ENCODE data around the gene SPINT1.

SPINT1 gene

GRCh38 chr15:40857601-40858341 is 13.9 kb downstream of the SPINT1 start:
- no peak for TF ChIP-seq FOXM1 (IDR thresholded peaks at IDR 0.05; ENCODE audit: borderline replicate concordance, low read depth)
- 0 out of 2 replicates have a peak, but pooled peaks have one; percentile 37 for TF ChIP-seq TCF12 (IDR thresholded peaks at IDR 0.05; ENCODE audit: low read depth)
- TF ChIP-seq YY1 (IDR thresholded peaks at IDR 0.05; ENCODE audit: low read depth), result 0 out of 2 replicates have a peak, but pooled peaks have one; percentile 22
- no peak for TF ChIP-seq REST (IDR thresholded peaks at IDR 0.05; ENCODE audit: low read depth)
- TF ChIP-seq, protein P1, sequence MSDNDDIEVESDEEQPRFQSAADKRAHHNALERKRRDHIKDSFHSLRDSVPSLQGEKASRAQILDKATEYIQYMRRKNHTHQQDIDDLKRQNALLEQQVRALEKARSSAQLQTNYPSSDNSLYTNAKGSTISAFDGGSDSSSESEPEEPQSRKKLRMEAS (IDR thresholded peaks at IDR 0.05), result peak; percentile 57; the same call in 1 of the 2 replicates
- peak; percentile 91 for TF ChIP-seq RAD21 (IDR thresholded peaks at IDR 0.05; ENCODE audit: low read depth)
- no peak for TF ChIP-seq CEBPB (IDR thresholded peaks at IDR 0.05)
- peak; percentile 38; the same call in 1 of the 2 replicates for TF ChIP-seq NFIC (IDR thresholded peaks at IDR 0.05)

DNA sequence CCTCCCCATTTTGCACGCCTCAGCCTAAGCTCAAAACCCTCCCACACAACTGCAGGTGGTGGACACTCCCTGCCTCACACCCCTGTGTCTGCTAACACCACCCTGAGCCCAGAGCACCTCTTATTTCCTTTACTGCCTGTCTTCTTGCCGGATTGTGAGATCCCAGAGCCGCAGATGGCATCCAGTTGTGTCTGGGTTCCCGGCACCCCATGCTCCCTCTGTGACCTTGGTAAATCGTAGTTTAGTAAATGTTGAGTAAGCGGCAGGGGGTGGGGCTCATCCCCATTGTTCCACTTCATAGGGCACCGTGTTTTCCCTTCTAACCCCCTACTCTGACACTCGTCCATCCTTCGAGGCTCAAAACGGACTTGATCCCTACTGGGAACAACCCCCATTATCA is 14.9 kb downstream of the SPINT1 start:
- TF ChIP-seq TCF12 (IDR thresholded peaks at IDR 0.05; ENCODE audit: low read depth) (no peak), FOXM1 (IDR thresholded peaks at IDR 0.05; ENCODE audit: borderline replicate concordance, low read depth) (no peak), YY1 (IDR thresholded peaks at IDR 0.05; ENCODE audit: low read depth) (no peak), EP300 (IDR thresholded peaks at IDR 0.05; ENCODE audit: borderline replicate concordance) (no peak), NFIC (IDR thresholded peaks at IDR 0.05) (no peak), CEBPB (IDR thresholded peaks at IDR 0.05) (no peak), EGR1 (IDR thresholded peaks at IDR 0.05) (no peak), RAD21 (IDR thresholded peaks at IDR 0.05; ENCODE audit: low read depth) (no peak), TEAD4 (IDR thresholded peaks at IDR 0.05) (no peak), CREB1 (IDR thresholded peaks at IDR 0.05; ENCODE audit: low read depth) (no peak), ZBTB7A (IDR thresholded peaks at IDR 0.05; ENCODE audit: low read depth) (no peak), TAF1 (IDR thresholded peaks at IDR 0.05; ENCODE audit: low read depth) (no peak), REST (IDR thresholded peaks at IDR 0.05; ENCODE audit: low read depth) (no peak)
- TF ChIP-seq, protein P2, sequence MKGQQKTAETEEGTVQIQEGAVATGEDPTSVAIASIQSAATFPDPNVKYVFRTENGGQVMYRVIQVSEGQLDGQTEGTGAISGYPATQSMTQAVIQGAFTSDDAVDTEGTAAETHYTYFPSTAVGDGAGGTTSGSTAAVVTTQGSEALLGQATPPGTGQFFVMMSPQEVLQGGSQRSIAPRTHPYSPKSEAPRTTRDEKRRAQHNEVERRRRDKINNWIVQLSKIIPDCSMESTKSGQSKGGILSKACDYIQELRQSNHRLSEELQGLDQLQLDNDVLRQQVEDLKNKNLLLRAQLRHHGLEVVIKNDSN (IDR thresholded peaks at IDR 0.05), result no peak
- TF ChIP-seq, protein P1 (IDR thresholded peaks at IDR 0.05), result no peak

GRCh38 chr15:40859206-40859851 is 15.5 kb downstream of the SPINT1 start:
- TF ChIP-seq TEAD4 (IDR thresholded peaks at IDR 0.05) (no peak), RAD21 (IDR thresholded peaks at IDR 0.05; ENCODE audit: low read depth) (peak; percentile 72)

DNA sequence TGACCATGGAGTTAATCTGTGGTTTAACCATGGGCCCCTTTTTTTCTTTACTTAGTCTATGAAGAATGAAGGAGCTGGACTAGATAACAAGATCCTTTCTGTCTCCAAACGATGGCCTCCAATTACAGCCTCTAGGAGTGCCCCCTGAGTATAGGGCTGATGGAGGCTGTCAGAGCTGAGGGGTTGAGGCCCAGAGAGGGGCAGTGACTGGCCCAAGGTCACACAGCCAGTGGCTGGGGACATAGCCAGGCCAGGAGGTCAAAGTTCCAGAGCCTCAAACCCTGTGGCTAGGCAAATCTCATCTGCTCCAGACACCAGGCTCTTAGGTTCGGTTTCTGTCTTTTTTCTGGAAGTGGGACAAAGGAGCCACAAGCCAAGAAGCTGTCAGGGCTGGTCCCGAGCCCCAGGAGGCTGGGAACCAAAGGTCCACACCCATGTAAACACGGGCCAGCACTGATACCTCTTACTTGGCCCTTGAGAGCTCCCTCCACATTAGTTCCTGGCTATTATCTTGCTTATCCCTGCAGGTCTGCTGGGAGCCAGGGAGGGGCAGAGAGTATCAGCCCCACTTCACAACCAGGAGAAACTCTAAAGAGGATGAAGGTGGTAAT is 19.9 kb downstream of the SPINT1 start:
- TF ChIP-seq YY1 (IDR thresholded peaks at IDR 0.05; ENCODE audit: low read depth) (no peak), ZBTB7A (IDR thresholded peaks at IDR 0.05; ENCODE audit: low read depth) (no peak), RAD21 (IDR thresholded peaks at IDR 0.05; ENCODE audit: low read depth) (no peak), EGR1 (IDR thresholded peaks at IDR 0.05) (no peak)
- TF ChIP-seq, protein P2 (IDR thresholded peaks at IDR 0.05), result no peak

- no peak for TF ChIP-seq REST (IDR thresholded peaks at IDR 0.05; ENCODE audit: low read depth)
- TF ChIP-seq YY1 (IDR thresholded peaks at IDR 0.05; ENCODE audit: low read depth), result no peak
- no peak for TF ChIP-seq CEBPB (IDR thresholded peaks at IDR 0.05)
- TF ChIP-seq FOXM1 (IDR thresholded peaks at IDR 0.05; ENCODE audit: borderline replicate concordance, low read depth), result no peak
- no peak for TF ChIP-seq TAF1 (IDR thresholded peaks at IDR 0.05; ENCODE audit: low read depth)
- TF ChIP-seq CREB1 (IDR thresholded peaks at IDR 0.05; ENCODE audit: low read depth), result no peak
- TF ChIP-seq EP300 (IDR thresholded peaks at IDR 0.05; ENCODE audit: borderline replicate concordance), result no peak
- TF ChIP-seq EGR1 (IDR thresholded peaks at IDR 0.05), result no peak
- TF ChIP-seq, protein P1 (IDR thresholded peaks at IDR 0.05), result no peak
- no peak for TF ChIP-seq TCF12 (IDR thresholded peaks at IDR 0.05; ENCODE audit: low read depth)
- no peak for TF ChIP-seq NFIC (IDR thresholded peaks at IDR 0.05)
- TF ChIP-seq ZBTB7A (IDR thresholded peaks at IDR 0.05; ENCODE audit: low read depth), result no peak
- TF ChIP-seq TEAD4 (IDR thresholded peaks at IDR 0.05), result no peak
- no peak for TF ChIP-seq RAD21 (IDR thresholded peaks at IDR 0.05; ENCODE audit: low read depth)
- TF ChIP-seq, protein P2 (IDR thresholded peaks at IDR 0.05), result no peak
Measured at GRCh38 chr15:40867199-40867598, 23.4 kb downstream of the SPINT1 start.

Data from Ishikawa (cell line).